Measurements from ENCODE around the gene MIPEP.

DNA sequence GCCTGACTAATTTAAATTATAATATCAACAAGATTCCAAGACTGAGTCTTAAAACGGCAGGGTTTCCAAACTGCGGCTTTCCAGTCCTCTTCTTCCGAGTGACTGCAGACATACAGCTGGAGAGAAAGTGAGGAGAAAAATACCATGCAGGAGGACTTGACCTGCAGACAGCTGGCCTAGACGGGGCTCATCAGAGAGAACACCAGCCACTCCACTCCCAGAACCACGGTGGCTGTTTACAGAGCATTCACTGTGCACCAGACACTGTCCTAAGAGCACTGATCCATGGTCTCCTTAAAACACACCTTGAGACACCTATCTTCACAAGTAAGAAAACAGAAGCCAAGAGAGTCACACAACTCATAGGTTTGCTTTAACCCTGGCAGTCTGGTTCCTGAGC is 152.7 kb downstream of the MIPEP start:
- no peak for TF ChIP-seq CTCF (IDR thresholded peaks at IDR 0.05; ENCODE audit: poor library complexity, severe bottlenecking)
- TF ChIP-seq, protein P1, sequence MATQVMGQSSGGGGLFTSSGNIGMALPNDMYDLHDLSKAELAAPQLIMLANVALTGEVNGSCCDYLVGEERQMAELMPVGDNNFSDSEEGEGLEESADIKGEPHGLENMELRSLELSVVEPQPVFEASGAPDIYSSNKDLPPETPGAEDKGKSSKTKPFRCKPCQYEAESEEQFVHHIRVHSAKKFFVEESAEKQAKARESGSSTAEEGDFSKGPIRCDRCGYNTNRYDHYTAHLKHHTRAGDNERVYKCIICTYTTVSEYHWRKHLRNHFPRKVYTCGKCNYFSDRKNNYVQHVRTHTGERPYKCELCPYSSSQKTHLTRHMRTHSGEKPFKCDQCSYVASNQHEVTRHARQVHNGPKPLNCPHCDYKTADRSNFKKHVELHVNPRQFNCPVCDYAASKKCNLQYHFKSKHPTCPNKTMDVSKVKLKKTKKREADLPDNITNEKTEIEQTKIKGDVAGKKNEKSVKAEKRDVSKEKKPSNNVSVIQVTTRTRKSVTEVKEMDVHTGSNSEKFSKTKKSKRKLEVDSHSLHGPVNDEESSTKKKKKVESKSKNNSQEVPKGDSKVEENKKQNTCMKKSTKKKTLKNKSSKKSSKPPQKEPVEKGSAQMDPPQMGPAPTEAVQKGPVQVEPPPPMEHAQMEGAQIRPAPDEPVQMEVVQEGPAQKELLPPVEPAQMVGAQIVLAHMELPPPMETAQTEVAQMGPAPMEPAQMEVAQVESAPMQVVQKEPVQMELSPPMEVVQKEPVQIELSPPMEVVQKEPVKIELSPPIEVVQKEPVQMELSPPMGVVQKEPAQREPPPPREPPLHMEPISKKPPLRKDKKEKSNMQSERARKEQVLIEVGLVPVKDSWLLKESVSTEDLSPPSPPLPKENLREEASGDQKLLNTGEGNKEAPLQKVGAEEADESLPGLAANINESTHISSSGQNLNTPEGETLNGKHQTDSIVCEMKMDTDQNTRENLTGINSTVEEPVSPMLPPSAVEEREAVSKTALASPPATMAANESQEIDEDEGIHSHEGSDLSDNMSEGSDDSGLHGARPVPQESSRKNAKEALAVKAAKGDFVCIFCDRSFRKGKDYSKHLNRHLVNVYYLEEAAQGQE (IDR thresholded peaks at IDR 0.05; ENCODE audit: borderline replicate concordance) = no peak

Measured in neural cell (in vitro differentiated cells).